K562 (cell line): ENCODE measurements around the gene CYP26A1. TPM values are rescaled to one million over a fixed set of nuclear protein-coding genes. Genes with fewer than 3 reads are reported as not detected.

ENCODE experiments used
- ADNP ChIP-seq: fragments of 200-800 bp; sonication (Bioruptor generic); IDR thresholded peaks from 2 replicates; pipeline ENCODE4 v1.6.1; 2016; ENCODE audit warnings: missing genetic modification characterization, missing compliant biosample characterization
- BDP1 ChIP-seq: IDR thresholded peaks from 3 replicates; pipeline ENCODE4 v1.6.1; 2011; ENCODE audit not compliant: insufficient read length, insufficient read depth
- CBFA2T3 ChIP-seq: fragments of 450-650 bp; IDR thresholded peaks from 2 replicates; pipeline ENCODE4 v1.6.1; 2017
- CTBP1 ChIP-seq: fragments of 450-650 bp; IDR thresholded peaks from 2 replicates; pipeline ENCODE4 v1.6.1; 2016; ENCODE audit warnings: borderline replicate concordance
- E4F1 ChIP-seq: fragments of 250-450 bp; sonication (Bioruptor Pico); IDR thresholded peaks from 2 replicates; pipeline ENCODE4 v1.5.0; 2021; ENCODE audit warnings: mild to moderate bottlenecking, borderline replicate concordance
- FOXA1 ChIP-seq: fragments of 450-650 bp; IDR thresholded peaks from 2 replicates; pipeline ENCODE4 v1.6.1; 2016; ENCODE audit warnings: mild to moderate bottlenecking, borderline replicate concordance
- HOXB6 ChIP-seq: fragments of 250-450 bp; sonication (Bioruptor Pico); IDR thresholded peaks from 2 replicates; pipeline ENCODE4 v1.5.1; 2022; ENCODE audit warnings: mild to moderate bottlenecking, borderline replicate concordance
- KDM1A ChIP-seq, 2 experiments: fragments of 450-650 bp; IDR thresholded peaks; 2 replicates each; pipeline ENCODE4 v1.6.1; 2016; ENCODE audit warnings: mild to moderate bottlenecking in 2 of 2
- MEF2D ChIP-seq: conservative IDR thresholded peaks from 2 replicates; pipeline ENCODE4 v1.6.1; 2016; ENCODE audit warnings: low read depth, missing genetic modification characterization, missing compliant biosample characterization
- MYC ChIP-seq, 2 experiments: fragments of 250-450 bp in 1 of 2; sonication (Bioruptor Pico) in 1 of 2; IDR thresholded peaks; 2 replicates each; pipeline versions ENCODE4 v1.5.1 to v1.6.1; 2012 to 2021; ENCODE audit warnings: low read depth in 2 of 2, borderline replicate concordance in 1 of 2, improper control_type of control experiment in 1 of 2, low read length in 1 of 2, mild to moderate bottlenecking in 1 of 2, moderate library complexity in 1 of 2
- NEUROD1 ChIP-seq: fragments of 150-350 bp; IDR thresholded peaks from 2 replicates; pipeline ENCODE4 v1.6.1; 2014; ENCODE audit warnings: borderline replicate concordance, low read length, low read depth; ENCODE audit not compliant: partially characterized antibody
- NR2C2 ChIP-seq, 2 experiments: fragments of 200-800 bp in 1 of 2; sonication (Bioruptor generic) in 1 of 2; sonication (generic) in 1 of 2; formaldehyde crosslinking in 1 of 2; IDR thresholded peaks; 2 replicates each; pipeline versions ENCODE4 v1.6.1 to v1.8.0; 2016 to 2022; ENCODE audit warnings: mild to moderate bottlenecking in 1 of 2, missing compliant biosample characterization in 1 of 2, missing genetic modification characterization in 1 of 2, missing genetic modification reagents in 1 of 2
- SFPQ ChIP-seq: fragments of 200-400 bp; formaldehyde crosslinking; IDR thresholded peaks from 2 replicates; pipeline ENCODE4 v1.6.1; 2017; ENCODE audit warnings: mild to moderate bottlenecking, low read depth, low read length, moderate library complexity
- TRIM24 ChIP-seq, 2 experiments: fragments of 450-650 bp; IDR thresholded peaks; 2 replicates each; pipeline ENCODE4 v1.6.1; 2016
- ZKSCAN1 ChIP-seq: fragments of 150-350 bp; IDR thresholded peaks from 2 replicates; pipeline ENCODE4 v1.6.1; 2016; ENCODE audit warnings: low read depth, low read length
- ZNF639 ChIP-seq, 2 experiments: fragments of 200-800 bp in 1 of 2; sonication (Bioruptor generic) in 1 of 2; sonication (generic) in 1 of 2; formaldehyde crosslinking in 1 of 2; IDR thresholded peaks in 1 of 2; conservative IDR thresholded peaks in 1 of 2; 2 replicates each; pipeline versions ENCODE4 v1.5.0 to v1.6.1; 2016 to 2020; ENCODE audit warnings: missing compliant biosample characterization in 1 of 2, missing genetic modification characterization in 1 of 2, missing genetic modification reagents in 1 of 2
- polyA plus RNA-seq, 8 experiments: library from polyadenylated mRNA; depleted of rRNA in 4 of 8; stranded (reverse) in 5 of 8; unstranded in 3 of 8; fragments of >200 nt; fragmentation: Nextera tagmentation in 2 of 8; fragmentation: Illumina TruSeq in 1 of 8; extraction: Ambion mirVana in 2 of 8; extraction: Trizol in 1 of 8; gene quantifications; 2 replicates each; pipeline versions ENCODE4 v1.2.1 to v1.2.3, GENCODE V29; 2011 to 2014; ENCODE audit warnings: inconsistent platforms in 1 of 8, missing spikeins in 1 of 8
- total RNA-seq, 7 experiments: library from RNA; depleted of rRNA in 6 of 7; stranded (reverse); fragments of >200 nt in 6 of 7; fragmentation: Illumina TruSeq in 2 of 7; extraction: Trizol in 2 of 7; gene quantifications; 2 replicates each; pipeline versions ENCODE4 v1.2.1 to v1.2.3, GENCODE V29; 2011 to 2021; ENCODE audit warnings: low replicate concordance in 1 of 7
- TF ChIP-seq, protein P1 (sequence below): fragments of 250-450 bp; sonication (Bioruptor Pico); IDR thresholded peaks from 2 replicates; pipeline ENCODE4 v1.5.1; 2021; ENCODE audit warnings: mild to moderate bottlenecking
- TF ChIP-seq, protein P2 (sequence below): fragments of 250-450 bp; sonication (Bioruptor Pico); IDR thresholded peaks from 2 replicates; pipeline ENCODE4 v1.5.0; 2020; ENCODE audit warnings: mild to moderate bottlenecking

The CYP26A1 gene
- total and polyA plus RNA-seq, 9 of the 15 experiments (the other 6 are each of a cell fraction or from before 2014, with no cell fraction given), result 0.11 to 5.1 (median 1.6) TPM

DNA sequence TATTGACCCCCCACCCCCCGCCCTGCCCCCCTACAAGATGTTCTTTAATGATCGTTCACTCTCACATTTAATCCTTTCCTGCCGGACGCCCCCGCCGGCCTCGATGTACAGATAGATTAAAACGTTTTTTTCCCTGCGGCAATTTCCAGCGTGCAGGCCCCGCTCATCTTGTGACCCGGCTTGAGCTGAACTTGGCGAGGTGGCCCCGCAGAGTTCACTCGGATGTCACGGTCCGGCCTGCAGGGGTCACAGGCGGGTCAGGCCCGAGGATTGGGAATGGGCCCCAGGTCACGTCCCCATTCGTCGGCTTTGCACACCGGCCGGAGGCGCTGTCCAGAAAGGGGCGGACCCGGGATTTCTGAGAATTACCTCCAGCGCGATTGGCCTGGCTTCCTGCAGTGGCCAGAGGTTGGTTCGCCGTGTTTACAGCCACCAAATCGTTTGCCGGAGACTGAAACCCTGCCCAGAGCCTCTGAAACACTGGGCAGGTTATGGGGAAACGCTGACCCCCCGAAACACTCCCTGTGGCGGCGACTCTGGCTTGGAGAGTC lies 1.9 kb upstream of the CYP26A1 start (continued):
- TF ChIP-seq BDP1 (no peak), NR2C2 (CRISPR knock-in tag; IDR thresholded peaks at IDR 0.05) (peak; percentile 86), NR2C2 (tag; IDR thresholded peaks at IDR 0.05) (peak; percentile 95), ZKSCAN1 (no peak), ADNP (0 out of 2 replicates have a peak, but pooled peaks have one; percentile 25), E4F1 (CRISPR knock-in tag) (no peak), FOXA1 (no peak), KDM1A (IDR thresholded peaks at IDR 0.05) (peak; percentile 64 to 65), CTBP1 (peak; percentile 49; the same call in 1 of the 2 replicates), ZNF639 (CRISPR knock-in tag; conservative IDR thresholded peaks at IDR 0.05 in 1 of 2, IDR thresholded peaks at IDR 0.05 in 1 of 2) (no peak), TRIM24 (IDR thresholded peaks at IDR 0.05) (peak in 1 of 2 experiments; percentile 34; a peak in 1 of 4 replicates), NEUROD1 (peak; percentile 24), CBFA2T3 (peak; percentile 63), SFPQ (no peak), MEF2D (tag) (no peak), MYC (IDR thresholded peaks at IDR 0.05; ENCODE audit: low read depth, low read length) (peak; percentile 41), MYC (CRISPR knock-in tag; IDR thresholded peaks at IDR 0.05; ENCODE audit: borderline replicate concordance, low read depth) (no peak), HOXB6 (CRISPR knock-in tag) (no peak)
- TF ChIP-seq, protein P1, sequence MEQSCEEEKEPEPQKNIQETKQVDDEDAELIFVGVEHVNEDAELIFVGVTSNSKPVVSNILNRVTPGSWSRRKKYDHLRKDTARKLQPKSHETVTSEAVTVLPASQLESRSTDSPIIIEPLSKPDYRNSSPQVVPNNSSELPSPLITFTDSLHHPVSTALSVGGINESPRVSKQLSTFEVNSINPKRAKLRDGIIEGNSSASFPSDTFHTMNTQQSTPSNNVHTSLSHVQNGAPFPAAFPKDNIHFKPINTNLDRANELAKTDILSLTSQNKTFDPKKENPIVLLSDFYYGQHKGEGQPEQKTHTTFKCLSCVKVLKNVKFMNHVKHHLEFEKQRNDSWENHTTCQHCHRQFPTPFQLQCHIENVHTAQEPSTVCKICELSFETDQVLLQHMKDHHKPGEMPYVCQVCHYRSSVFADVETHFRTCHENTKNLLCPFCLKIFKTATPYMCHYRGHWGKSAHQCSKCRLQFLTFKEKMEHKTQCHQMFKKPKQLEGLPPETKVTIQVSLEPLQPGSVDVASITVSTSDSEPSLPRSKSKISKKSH (CRISPR knock-in tag), result no peak
- TF ChIP-seq, protein P2, sequence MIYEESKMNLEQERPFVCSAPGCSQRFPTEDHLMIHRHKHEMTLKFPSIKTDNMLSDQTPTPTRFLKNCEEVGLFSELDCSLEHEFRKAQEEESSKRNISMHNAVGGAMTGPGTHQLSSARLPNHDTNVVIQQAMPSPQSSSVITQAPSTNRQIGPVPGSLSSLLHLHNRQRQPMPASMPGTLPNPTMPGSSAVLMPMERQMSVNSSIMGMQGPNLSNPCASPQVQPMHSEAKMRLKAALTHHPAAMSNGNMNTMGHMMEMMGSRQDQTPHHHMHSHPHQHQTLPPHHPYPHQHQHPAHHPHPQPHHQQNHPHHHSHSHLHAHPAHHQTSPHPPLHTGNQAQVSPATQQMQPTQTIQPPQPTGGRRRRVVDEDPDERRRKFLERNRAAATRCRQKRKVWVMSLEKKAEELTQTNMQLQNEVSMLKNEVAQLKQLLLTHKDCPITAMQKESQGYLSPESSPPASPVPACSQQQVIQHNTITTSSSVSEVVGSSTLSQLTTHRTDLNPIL (CRISPR knock-in tag), result no peak
